ENCODE results near the gene PRDX6. TPM values are rescaled to one million over a fixed set of nuclear protein-coding genes. Genes with fewer than 3 reads are reported as not detected.

The PRDX6 gene
- total RNA-seq, 1 experiment from 2014 or later = 533 TPM

GRCh38 chr1:173489929-173490328 lies 12.8 kb downstream of the PRDX6 start:
- Histone ChIP-seq H2BK15ac (ENCODE audit: low read depth, low read length) (no peak overlapping the region), H3K14ac (ENCODE audit: insufficient read depth, low read length) (no peak overlapping the region), H2BK120ac (ENCODE audit: low read depth, low read length, poor library complexity, severe bottlenecking) (no peak overlapping the region), H3K27me3 (ENCODE audit: insufficient read depth, low read length) (no peaks in the 10 kb centered on the region), H4K8ac (replicated peaks; ENCODE audit: insufficient read length, low read depth, low read length) (no peak overlapping the region), H4K91ac (ENCODE audit: insufficient read length, low read depth, low read length) (no peak overlapping the region), H2AFZ (ENCODE audit: low read length) (no peak overlapping the region), H3K23me2 (ENCODE audit: insufficient read length, low read depth, low read length, poor library complexity, severe bottlenecking) (no peaks in the 10 kb centered on the region), H3K79me1 (ENCODE audit: insufficient read depth, low read depth, low read length, poor library complexity, severe bottlenecking) (no peaks in the 10 kb centered on the region), H2AK5ac (ENCODE audit: insufficient read length, low read length) (no peak overlapping the region), H2BK5ac (ENCODE audit: insufficient read length, low read length) (no peak overlapping the region), H3K4ac (ENCODE audit: low read depth, low read length) (no peak overlapping the region), H3T11ph (ENCODE audit: low read length) (no peak overlapping the region), H3K23ac (ENCODE audit: insufficient read length, low read depth, low read length) (no peak overlapping the region), H3K9me3 (ENCODE audit: control insufficient read depth, low read depth, low read length) (peaks cover 11% of the 10 kb centered on the region), H3K4me1 (ENCODE audit: insufficient read depth, low read length) (no peaks in the 10 kb centered on the region), H3K18ac (ENCODE audit: insufficient read length, low read depth, low read length) (no peak overlapping the region), H3K56ac (ENCODE audit: insufficient read length, low read depth, low read length) (no peak overlapping the region), H3K27ac (ENCODE audit: insufficient read length, low read depth, low read length) (no peak overlapping the region), H4K5ac (ENCODE audit: insufficient read length, low read depth, low read length) (no peak overlapping the region), H3K4me2 (ENCODE audit: insufficient read depth, insufficient read length, low read length) (no peak overlapping the region), H3K79me2 (ENCODE audit: insufficient read depth, low read length) (no peaks in the 10 kb centered on the region), H2BK20ac (ENCODE audit: low read depth, low read length, poor library complexity, severe bottlenecking) (no peak overlapping the region), H3K9ac (ENCODE audit: extremely low read depth, insufficient read length, low read length) (no peak overlapping the region), H2BK12ac (ENCODE audit: insufficient read length, low read depth, low read length) (no peak overlapping the region), H4K20me1 (ENCODE audit: control insufficient read depth, insufficient read depth, insufficient read length) (no peaks in the 10 kb centered on the region)
- DNase-seq = no peak
- peaks cover 16 to 23% of the 10 kb centered on the region in 2 experiments for H3K9me3 Mint-ChIP-seq
- H3K27me3 Mint-ChIP-seq (ENCODE audit: low read depth) = no peaks in the 10 kb centered on the region
- H3K4me1 Mint-ChIP-seq = peaks cover 22 to 25% of the 10 kb centered on the region in 2 experiments
- peak overlapping the region in 2 of 3 experiments; percentile 61 to 94; a peak in 4 of 7 replicates for H3K27ac Mint-ChIP-seq
- WGBS (ENCODE audit: extremely low coverage, insufficient read length, low lambda C conversion rate) = no CpG with 5 or more reads among the region's 3 CpGs
- no peak for TF ChIP-seq CTCF (conservative IDR thresholded peaks at IDR 0.05)
- H3K4me3 Mint-ChIP-seq = no peak overlapping the region
- H3K36me3 Mint-ChIP-seq (ENCODE audit: insufficient read depth in 1 of 3, low read depth in 3 of 3) = peaks cover 59 to 87% (median 73%) of the 10 kb centered on the region in 3 experiments
